Activated B cell treated with CpG ODN at 0.5 μM for 24 hours (primary cell): ENCODE data around the gene PUM2. TPM values are rescaled to one million over a fixed set of nuclear protein-coding genes. Genes with fewer than 3 reads are reported as not detected.
"Not testable (repeated sequence)": the region's sequence is repeated elsewhere in the genome, so short reads cannot be mapped to it uniquely, and the experiment has no call there.

Experiments
- ATAC-seq: fragments of 200-7000 bp; cut with Tn5 transposase; one replicate; pipeline ENCODE4 v1.10.0; 2021; ENCODE audit warnings: low read depth, mild to moderate bottlenecking, moderate library complexity
- CTCF ChIA-PET: fragments of 350-600 bp; sonication (Branson Sonifier 250); formaldehyde crosslinking; loops from one replicate; lab custom pipeline; 2021; ENCODE audit warnings: antibody characterized with exemption; lab: Charles Lee
- POLR2A ChIA-PET: fragments of 350-600 bp; sonication (Branson Sonifier 250); formaldehyde crosslinking; loops from one replicate; lab custom pipeline; 2021; ENCODE audit warnings: antibody characterized with exemption; lab: Charles Lee
- DNase-seq: peaks from one replicate; pipeline ENCODE4 v3.0.0; 2022
- H3K27ac Mint-ChIP-seq: one replicate; pipeline ENCODE4 v1.8.0; 2020; ENCODE audit warnings: mixed read lengths
- H3K27me3 Mint-ChIP-seq: one replicate; pipeline ENCODE4 v1.8.0; 2021; ENCODE audit warnings: mixed read lengths
- H3K36me3 Mint-ChIP-seq: one replicate; pipeline ENCODE4 v1.8.0; 2021; ENCODE audit warnings: low read depth, mixed read lengths
- H3K4me1 Mint-ChIP-seq: one replicate; pipeline ENCODE4 v1.8.0; 2021; ENCODE audit warnings: mixed read lengths
- H3K4me3 Mint-ChIP-seq: one replicate; pipeline ENCODE4 v1.8.0; 2020; ENCODE audit warnings: mild to moderate bottlenecking, mixed read lengths
- H3K9me3 Mint-ChIP-seq: one replicate; pipeline ENCODE4 v1.8.0; 2020; ENCODE audit warnings: mixed read lengths
- intact Hi-C: fragments of 100-400 bp; cut with micrococcal nuclease; formaldehyde crosslinking; loops from one replicate; pipeline ENCODE4 v1.15.1; 2024
- total RNA-seq: library from RNA; stranded (reverse); gene quantifications from 2 replicates; pipeline ENCODE4 v1.2.3, GENCODE V29; 2022
- TF ChIP-seq, protein P1 (sequence below): fragments of 200-600 bp; IDR thresholded peaks from one replicate; pipeline ENCODE4 v1.8.0; 2022; ENCODE audit warnings: antibody characterized with exemption, mild to moderate bottlenecking

PUM2 gene
- total RNA-seq, 1 donor from 2014 or later, result 110 TPM

- H3K4me1 Mint-ChIP-seq, result no peaks in the 10 kb centered on the region
- POLR2A ChIA-PET, result no interaction called here
- H3K4me3 Mint-ChIP-seq, result no peak overlapping the region
- peaks cover 4% of the 10 kb centered on the region for H3K9me3 Mint-ChIP-seq
- no peaks in the 10 kb centered on the region for H3K36me3 Mint-ChIP-seq
- DNase-seq (no peak), ATAC-seq (no peak)
- peaks cover 19% of the 10 kb centered on the region for H3K27me3 Mint-ChIP-seq
- CTCF ChIA-PET, result no interaction called here
- intact Hi-C loops, result no loop called here
- no peak overlapping the region for H3K27ac Mint-ChIP-seq
- TF ChIP-seq, protein P1, sequence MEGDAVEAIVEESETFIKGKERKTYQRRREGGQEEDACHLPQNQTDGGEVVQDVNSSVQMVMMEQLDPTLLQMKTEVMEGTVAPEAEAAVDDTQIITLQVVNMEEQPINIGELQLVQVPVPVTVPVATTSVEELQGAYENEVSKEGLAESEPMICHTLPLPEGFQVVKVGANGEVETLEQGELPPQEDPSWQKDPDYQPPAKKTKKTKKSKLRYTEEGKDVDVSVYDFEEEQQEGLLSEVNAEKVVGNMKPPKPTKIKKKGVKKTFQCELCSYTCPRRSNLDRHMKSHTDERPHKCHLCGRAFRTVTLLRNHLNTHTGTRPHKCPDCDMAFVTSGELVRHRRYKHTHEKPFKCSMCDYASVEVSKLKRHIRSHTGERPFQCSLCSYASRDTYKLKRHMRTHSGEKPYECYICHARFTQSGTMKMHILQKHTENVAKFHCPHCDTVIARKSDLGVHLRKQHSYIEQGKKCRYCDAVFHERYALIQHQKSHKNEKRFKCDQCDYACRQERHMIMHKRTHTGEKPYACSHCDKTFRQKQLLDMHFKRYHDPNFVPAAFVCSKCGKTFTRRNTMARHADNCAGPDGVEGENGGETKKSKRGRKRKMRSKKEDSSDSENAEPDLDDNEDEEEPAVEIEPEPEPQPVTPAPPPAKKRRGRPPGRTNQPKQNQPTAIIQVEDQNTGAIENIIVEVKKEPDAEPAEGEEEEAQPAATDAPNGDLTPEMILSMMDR, result no peak
Observed at GRCh38 chr2:20372896-20373640, 22.4 kb upstream of the PUM2 start.

GRCh38 chr2:20371323-20372025 is 20.8 kb upstream of the PUM2 start:
- Mint-ChIP-seq H3K4me3 (no peak overlapping the region), H3K4me1 (no peaks in the 10 kb centered on the region), H3K27me3 (peaks cover 19% of the 10 kb centered on the region), H3K27ac (no peak overlapping the region), H3K36me3 (no peaks in the 10 kb centered on the region), H3K9me3 (peaks cover 4% of the 10 kb centered on the region)
- intact Hi-C loops, result no loop called here
- DNase-seq, result no peak
- TF ChIP-seq, protein P1, result no peak
- ATAC-seq, result no peak
- ChIA-PET CTCF (no interaction called here), POLR2A (no interaction called here)

DNA sequence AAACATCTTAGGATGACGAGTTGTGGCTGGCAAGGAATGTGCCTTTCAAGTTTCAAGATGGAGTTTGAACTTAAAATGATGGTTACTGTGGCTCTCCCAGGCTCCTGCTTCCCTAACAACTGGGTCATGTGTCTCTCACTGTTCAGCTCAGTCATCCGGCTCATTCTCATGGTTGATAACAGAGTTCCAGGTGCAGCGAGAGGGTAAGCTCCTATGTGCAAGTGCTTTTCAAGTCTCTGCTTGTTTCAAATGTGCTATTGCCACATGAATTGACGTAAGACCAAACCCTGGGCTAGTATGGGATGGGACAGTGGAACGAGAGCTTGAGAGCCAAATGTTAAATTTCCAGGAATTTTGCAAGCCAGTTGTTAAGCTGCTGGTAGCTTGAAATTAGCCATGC is 19.5 kb upstream of the PUM2 start:
- CTCF ChIA-PET, result no interaction called here
- Mint-ChIP-seq H3K9me3 (peaks cover 4% of the 10 kb centered on the region), H3K4me1 (peaks cover 2% of the 10 kb centered on the region), H3K27ac (no peak overlapping the region), H3K36me3 (no peaks in the 10 kb centered on the region), H3K27me3 (peaks cover 15% of the 10 kb centered on the region), H3K4me3 (no peak overlapping the region)
- DNase-seq (no peak), ATAC-seq (no peak)
- TF ChIP-seq, protein P1, result no peak
- intact Hi-C loops, result no loop called here
- POLR2A ChIA-PET, result no interaction called here

DNA sequence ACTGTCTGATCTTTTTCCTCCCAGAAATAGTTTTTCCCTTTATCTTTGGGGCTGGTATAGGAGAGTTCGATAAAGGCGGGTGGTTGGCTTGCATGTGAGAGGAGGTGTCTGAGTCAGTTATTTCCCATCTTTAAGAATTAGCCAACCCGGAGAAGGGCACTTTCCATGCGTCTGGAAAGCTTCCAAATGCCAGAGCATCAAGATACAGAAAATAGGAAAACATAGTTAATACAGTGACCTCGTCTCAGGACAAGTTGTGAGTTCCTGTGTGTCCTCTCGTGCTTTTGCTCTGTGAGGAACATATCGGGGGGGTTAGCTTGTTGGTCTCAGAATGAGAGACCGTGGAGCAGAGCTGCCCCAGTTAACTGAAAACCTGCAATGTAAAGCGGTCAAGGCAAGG is 18.7 kb upstream of the PUM2 start:
- Mint-ChIP-seq H3K36me3 (no peaks in the 10 kb centered on the region), H3K4me1 (peaks cover 2% of the 10 kb centered on the region), H3K4me3 (no peak overlapping the region), H3K9me3 (peaks cover 4% of the 10 kb centered on the region), H3K27ac (no peak overlapping the region), H3K27me3 (peaks cover 15% of the 10 kb centered on the region)
- CTCF ChIA-PET, result no interaction called here
- POLR2A ChIA-PET, result no interaction called here
- no peak for DNase-seq
- intact Hi-C loops, result no loop called here
- TF ChIP-seq, protein P1, result no peak
- ATAC-seq, result no peak

DNA sequence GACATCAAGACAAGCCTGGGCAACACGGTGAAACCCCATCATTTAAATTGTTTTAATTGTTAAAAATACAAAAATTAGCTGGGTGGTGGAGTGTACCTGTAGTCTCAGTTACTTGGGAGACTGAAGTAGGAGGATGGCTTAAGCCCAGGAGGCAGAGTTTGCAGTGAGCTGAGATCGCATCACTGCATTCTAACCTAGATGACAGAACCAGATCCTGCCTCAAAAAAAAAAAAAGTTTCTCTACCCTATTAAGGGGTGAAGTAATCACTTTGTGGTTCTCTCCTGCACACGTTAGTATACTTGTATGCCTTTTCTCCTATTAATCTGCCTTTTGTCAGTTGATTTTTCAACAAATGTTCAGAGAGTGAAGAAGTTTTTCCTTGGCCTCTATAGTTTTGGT is 18.1 kb upstream of the PUM2 start:
- Mint-ChIP-seq H3K27ac (no peak overlapping the region), H3K36me3 (no peaks in the 10 kb centered on the region), H3K27me3 (peaks cover 15% of the 10 kb centered on the region), H3K4me3 (no peak overlapping the region), H3K4me1 (peaks cover 2% of the 10 kb centered on the region), H3K9me3 (peaks cover 4% of the 10 kb centered on the region)
- ChIA-PET CTCF (no interaction called here), POLR2A (no interaction called here)
- TF ChIP-seq, protein P1, result no peak
- no peak for DNase-seq
- no peak for ATAC-seq
- intact Hi-C loops, result no loop called here

- CTCF ChIA-PET, H3K9me3 Mint-ChIP-seq, H3K4me3 Mint-ChIP-seq, DNase-seq, ATAC-seq, intact Hi-C loops, H3K4me1 Mint-ChIP-seq, H3K27ac Mint-ChIP-seq, POLR2A ChIA-PET, H3K36me3 Mint-ChIP-seq: not testable (repeated sequence)
- peaks cover 15% of the 10 kb centered on the region for H3K27me3 Mint-ChIP-seq
Observed at GRCh38 chr2:20367929-20368328, 17.3 kb upstream of the PUM2 start.
